Stimulated activated CD8-positive, alpha-beta memory T cell treated with anti-CD3 and anti-CD28 coated beads, Interleukin-4, amount 100 ng/mL, for 48 hours (primary cell): ENCODE data around the gene BRAF.
"Not testable (repeated sequence)": the region's sequence is repeated elsewhere in the genome, so short reads cannot be mapped to it uniquely, and the experiment has no call there.

Experiments used
- DNase-seq: peaks from one replicate; pipeline ENCODE4 v3.0.0-alpha.2; 2020

The BRAF gene

DNA sequence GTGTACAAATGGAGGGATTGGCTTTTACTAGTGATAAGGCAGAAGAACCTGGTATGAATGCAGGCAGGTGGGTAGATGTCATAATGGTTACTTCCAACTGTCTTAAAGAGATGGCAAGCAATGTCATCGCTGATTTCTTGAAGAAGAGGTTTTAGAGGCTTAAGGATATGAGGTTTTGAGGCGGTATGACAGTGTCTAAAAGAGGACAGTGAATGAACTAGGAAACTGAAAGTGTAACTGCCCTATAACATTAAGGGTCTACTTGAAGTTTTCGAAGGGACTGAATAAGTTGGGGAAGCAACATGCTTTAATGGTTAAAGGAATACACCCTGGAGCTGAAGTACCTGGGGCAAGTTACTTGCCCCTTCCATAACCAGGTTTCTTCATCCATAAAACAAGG lies 157.3 kb downstream of the BRAF start:
- DNase-seq: no peak

GRCh38 chr7:140765441-140765840 lies 159.3 kb downstream of the BRAF start:
- DNase-seq: not testable (repeated sequence)

- not testable (repeated sequence) for DNase-seq
These were observed 161.6 kb downstream of the BRAF start for GRCh38 chr7:140763166-140763565.

DNA sequence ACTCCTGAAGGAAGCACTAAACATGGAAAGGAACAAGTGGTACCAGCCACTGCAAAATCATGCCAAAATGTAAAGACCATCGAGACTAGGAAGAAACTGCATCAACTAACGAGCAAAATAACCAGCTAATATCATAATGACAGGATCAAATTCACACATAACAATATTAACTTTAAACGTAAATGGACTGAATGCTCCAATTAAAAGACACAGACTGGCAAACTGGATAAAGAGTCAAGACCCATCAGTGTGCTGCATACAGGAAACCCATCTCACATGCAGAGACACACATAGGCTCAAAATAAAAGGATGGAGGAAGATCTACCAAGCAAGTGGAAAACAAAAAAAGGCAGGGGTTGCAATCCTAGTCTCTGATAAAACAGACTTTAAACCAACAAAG lies 163.4 kb downstream of the BRAF start:
- DNase-seq: not testable (repeated sequence)

- no peak for DNase-seq
These were observed 170.2 kb downstream of the BRAF start for GRCh38 chr7:140754506-140754905.

DNA sequence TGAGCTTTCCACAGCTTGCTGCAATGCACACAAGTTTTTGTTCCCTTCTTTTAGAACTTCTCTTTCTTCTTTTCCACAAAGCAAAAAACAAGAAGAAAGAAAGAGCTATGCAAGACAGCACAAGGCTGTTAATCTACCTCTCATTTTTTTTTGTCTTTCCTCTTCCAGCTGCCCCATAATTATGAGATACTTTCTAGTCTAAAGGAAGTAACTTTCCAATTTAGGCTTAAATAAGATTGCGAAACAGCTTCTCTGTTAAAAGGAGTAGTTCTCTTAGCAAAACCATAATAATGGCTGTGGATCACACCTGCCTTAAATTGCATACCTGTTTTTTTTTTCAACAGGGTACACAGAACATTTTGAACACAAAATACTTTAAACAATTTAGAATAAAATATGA lies 172.2 kb downstream of the BRAF start:
- no peak for DNase-seq

- DNase-seq: no peak
These were observed 178.0 kb downstream of the BRAF start for GRCh38 chr7:140746751-140747150.

GRCh38 chr7:140745266-140746058 lies 179.3 kb downstream of the BRAF start:
- DNase-seq: no peak

- no peak for DNase-seq
These were observed 180.7 kb downstream of the BRAF start for GRCh38 chr7:140744005-140744404.

GRCh38 chr7:140743255-140743654 lies 181.5 kb downstream of the BRAF start:
- DNase-seq: not testable (repeated sequence)

DNA sequence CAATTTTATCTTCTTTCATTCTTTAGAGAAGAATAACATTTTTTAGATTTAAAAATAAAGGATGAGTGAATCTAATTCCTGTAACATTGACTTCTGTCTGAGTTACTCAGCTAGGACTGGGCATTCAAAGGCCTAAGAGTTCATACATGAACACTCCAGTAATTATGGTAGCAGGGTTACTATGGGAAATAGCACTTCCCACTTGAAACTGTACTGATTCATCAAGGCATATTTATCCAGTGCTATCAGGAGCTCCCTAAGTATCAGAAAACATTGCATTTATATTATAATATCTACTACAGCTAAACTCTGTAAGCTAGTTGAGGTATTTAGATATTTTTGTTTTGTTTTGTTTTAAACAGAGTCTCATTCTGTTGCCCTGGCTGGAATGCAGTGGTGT lies 186.4 kb downstream of the BRAF start:
- no peak for DNase-seq

- no peak for DNase-seq
These were observed 190.0 kb downstream of the BRAF start for GRCh38 chr7:140734729-140735128.

- no peak for DNase-seq
These were observed 190.6 kb downstream of the BRAF start for GRCh38 chr7:140734096-140734495.

- no peak for DNase-seq
These were observed 192.3 kb downstream of the BRAF start for GRCh38 chr7:140732416-140732815.

- DNase-seq: no peak
These were observed 198.4 kb downstream of the BRAF start for GRCh38 chr7:140726281-140726680.

DNA sequence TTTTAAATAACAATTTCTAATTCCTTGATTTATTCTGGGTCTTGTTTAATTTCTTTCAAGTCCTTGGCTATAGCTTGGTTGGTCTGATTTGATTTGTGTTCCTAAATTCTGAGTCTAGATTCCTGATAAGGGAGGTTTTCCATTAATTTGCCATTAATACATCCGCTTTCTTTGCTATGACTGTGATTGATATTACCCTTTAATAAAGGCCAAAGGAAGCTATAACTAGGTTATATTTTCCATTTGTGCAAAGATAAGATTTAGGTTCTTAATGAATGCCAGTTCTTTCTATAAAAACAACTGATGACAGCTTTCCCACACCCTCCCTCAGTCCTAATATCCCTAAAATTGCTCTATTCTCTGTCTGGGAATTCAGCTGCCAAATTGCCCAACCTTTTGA lies 200.0 kb downstream of the BRAF start:
- DNase-seq: no peak

DNA sequence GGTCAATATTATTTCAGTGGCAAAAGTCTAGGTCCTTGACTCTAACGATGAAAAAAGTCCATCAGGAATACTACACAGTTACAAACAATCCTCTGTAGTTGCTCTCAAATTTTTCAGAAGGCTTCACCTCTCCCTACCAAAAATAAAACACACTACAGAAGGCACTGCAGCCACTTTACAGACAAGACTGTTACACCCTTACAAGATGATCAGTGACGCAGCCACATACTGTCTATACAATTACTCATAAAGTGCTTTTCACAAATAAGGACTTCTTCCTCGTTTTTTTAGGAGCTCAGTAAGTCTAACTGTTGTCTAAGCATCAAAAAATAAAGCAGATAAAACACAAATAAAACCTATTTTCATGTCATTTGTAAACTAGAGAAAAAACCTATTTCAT lies 201.2 kb downstream of the BRAF start:
- no peak for DNase-seq

GRCh38 chr7:140723006-140723405 lies 201.7 kb downstream of the BRAF start:
- peak; percentile 47 for DNase-seq

GRCh38 chr7:140722254-140722653 lies 202.5 kb downstream of the BRAF start:
- no peak for DNase-seq

GRCh38 chr7:140719721-140720120 lies 205.0 kb downstream of the BRAF start:
- no peak for DNase-seq

GRCh38 chr7:140714331-140715040 lies 210.2 kb downstream of the BRAF start:
- DNase-seq: no peak

DNA sequence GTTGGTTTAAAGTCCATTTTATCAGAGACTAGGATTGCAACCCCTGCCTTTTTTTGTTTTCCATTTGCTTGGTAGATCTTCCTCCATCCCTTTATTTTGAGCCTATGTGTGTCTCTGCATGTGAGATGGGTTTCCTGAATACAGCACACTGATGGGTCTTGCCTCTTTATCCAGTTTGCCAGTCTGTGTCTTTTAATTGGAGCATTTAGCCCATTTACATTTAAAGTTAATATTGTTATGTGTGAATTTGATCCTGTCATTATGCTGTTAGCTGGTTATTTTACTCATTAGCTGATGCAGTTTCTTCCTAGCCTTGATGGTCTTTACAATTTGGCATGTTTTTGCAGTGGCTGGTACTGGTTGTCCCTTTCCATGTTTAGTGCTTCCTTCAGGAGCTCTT lies 212.3 kb downstream of the BRAF start:
- DNase-seq: not testable (repeated sequence)

DNA sequence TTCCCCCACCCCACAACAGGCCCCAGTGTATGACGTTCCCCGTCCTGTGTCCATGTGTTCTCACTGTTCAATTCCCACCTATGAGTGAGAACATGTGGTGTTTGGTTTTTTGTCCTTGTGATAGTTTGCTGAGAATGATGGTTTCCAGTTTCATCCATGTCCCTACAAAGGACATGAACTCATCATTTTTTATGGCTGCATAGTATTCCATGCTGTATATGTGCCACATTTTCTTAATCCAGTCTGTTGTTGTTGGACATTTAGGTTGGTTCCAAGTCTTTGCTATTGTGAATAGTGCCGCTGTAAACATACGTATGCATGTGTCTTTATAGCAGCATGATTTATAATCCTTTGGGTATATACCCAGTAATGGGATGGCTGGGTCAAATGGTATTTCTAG lies 216.0 kb downstream of the BRAF start:
- not testable (repeated sequence) for DNase-seq

DNA sequence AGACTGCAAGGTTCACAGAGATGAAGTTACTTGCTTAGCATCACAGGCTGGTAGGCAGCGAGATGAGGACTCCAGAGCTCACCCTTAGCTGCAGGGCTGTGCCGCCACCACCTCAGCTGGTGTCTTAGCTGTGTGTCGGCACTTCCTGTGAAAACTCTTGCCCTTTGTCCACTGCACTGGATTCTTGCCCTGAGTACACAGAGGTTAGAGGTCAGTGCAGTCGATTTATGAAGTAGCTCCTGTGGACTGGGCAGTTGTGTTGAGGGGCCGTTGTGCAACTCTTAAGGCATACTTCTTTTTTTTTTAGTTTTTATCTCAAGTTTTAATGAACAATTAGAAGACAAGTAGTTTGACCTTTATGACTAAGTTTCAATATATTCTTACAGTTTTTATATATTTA lies 217.6 kb downstream of the BRAF start:
- no peak for DNase-seq

GRCh38 chr7:140704205-140704604 lies 220.5 kb downstream of the BRAF start:
- DNase-seq: no peak
